B cell (primary cell): ENCODE measurements around the gene SERHL2.

ENCODE experiments used
- CTCF ChIP-seq: fragments of 200-600 bp; IDR thresholded peaks from one replicate; pipeline ENCODE4 v1.8.0; 2022; ENCODE audit warnings: antibody characterized with exemption, mild to moderate bottlenecking
- EZH2 ChIP-seq: IDR thresholded peaks from 2 replicates; pipeline ENCODE4 v1.6.1; 2012; ENCODE audit warnings: borderline replicate concordance, low read depth, mild to moderate bottlenecking, moderate library complexity, low read length; ENCODE audit not compliant: insufficient read depth, poor library complexity, severe bottlenecking

DNA sequence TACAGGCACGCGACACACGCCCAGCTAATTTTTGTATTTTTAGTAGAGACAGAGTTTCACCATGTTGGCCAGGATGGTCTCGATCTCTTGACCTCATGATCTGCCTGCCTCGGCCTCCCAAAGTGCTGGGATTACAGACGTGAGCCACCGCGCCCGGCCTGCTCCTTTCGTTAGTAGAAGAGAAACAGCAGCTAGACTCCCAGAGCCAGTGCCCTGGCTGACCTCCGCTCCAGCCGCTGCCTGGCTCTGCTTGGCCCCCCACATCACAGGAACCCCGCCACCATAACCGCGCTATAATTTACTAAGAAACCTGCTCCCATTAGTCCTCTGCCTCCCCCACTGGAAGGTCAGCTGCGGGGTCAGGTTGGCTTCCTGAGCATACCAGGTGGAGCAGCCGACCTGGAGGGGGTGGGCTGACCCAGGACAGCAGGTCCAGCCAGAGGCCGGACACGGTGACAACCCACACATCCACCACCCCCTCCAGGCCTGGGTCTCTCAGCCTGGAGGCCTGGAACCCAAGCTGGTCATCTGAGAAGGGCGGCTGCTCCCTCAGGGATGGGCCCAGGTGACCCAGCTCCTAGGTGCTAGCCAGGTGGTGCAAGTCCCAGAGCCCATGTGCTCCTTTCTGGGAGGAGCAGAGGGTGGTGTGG is 68.4 kb downstream of the SERHL2 start:
- TF ChIP-seq EZH2 (no peak), CTCF (no peak)
